ENCODE results near the gene MTHFD2. TPM values are rescaled to one million over a fixed set of nuclear protein-coding genes. Genes with fewer than 3 reads are reported as not detected.
"Not testable (repeated sequence)": the region's sequence is repeated elsewhere in the genome, so short reads cannot be mapped to it uniquely, and the experiment has no call there.

MTHFD2 gene
- total and polyA plus RNA-seq, 12 donors: 12.4 to 32.6 (median 19.0) TPM

DNA sequence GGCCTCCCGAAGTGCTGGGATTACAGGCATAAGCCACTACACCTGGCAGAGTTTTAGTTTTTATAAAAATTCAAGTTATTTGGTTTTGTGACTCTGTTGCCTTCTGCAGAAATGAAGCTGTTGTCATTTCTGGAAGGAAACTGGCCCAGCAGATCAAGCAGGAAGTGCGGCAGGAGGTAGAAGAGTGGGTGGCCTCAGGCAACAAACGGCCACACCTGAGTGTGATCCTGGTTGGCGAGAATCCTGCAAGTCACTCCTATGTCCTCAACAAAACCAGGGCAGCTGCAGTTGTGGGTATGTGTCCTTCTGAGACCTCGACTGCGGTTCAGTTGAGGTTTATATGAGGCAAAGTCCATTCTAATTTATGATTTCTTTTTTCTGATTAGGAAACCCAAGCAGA lies 7.2 kb downstream of the MTHFD2 start:
- Histone ChIP-seq H3K4me1 (peaks cover 0 to 73% (median 29%) of the 10 kb centered on the region in 9 donors), H3K27ac (peak overlapping the region in 3 of 10 donors; percentile 4 to 92 (median 61)), H3K4me3 (no peak overlapping the region), H3K36me3 (peaks cover 0 to 70% (median 10%) of the 10 kb centered on the region in 9 donors), H3K27me3 (no peaks in the 10 kb centered on the region), H3K9me3 (no peaks in the 10 kb centered on the region)
- DNase-seq (no peak), ATAC-seq (no peak)
- 78 to 84% methylated on average over 6 of the region's 6 CpGs for WGBS, 2 donors
- intact Hi-C loops (cut with DNase I): no loop called here
- TF ChIP-seq, protein P1, sequence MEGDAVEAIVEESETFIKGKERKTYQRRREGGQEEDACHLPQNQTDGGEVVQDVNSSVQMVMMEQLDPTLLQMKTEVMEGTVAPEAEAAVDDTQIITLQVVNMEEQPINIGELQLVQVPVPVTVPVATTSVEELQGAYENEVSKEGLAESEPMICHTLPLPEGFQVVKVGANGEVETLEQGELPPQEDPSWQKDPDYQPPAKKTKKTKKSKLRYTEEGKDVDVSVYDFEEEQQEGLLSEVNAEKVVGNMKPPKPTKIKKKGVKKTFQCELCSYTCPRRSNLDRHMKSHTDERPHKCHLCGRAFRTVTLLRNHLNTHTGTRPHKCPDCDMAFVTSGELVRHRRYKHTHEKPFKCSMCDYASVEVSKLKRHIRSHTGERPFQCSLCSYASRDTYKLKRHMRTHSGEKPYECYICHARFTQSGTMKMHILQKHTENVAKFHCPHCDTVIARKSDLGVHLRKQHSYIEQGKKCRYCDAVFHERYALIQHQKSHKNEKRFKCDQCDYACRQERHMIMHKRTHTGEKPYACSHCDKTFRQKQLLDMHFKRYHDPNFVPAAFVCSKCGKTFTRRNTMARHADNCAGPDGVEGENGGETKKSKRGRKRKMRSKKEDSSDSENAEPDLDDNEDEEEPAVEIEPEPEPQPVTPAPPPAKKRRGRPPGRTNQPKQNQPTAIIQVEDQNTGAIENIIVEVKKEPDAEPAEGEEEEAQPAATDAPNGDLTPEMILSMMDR (IDR thresholded peaks at IDR 0.05): no peak

DNA sequence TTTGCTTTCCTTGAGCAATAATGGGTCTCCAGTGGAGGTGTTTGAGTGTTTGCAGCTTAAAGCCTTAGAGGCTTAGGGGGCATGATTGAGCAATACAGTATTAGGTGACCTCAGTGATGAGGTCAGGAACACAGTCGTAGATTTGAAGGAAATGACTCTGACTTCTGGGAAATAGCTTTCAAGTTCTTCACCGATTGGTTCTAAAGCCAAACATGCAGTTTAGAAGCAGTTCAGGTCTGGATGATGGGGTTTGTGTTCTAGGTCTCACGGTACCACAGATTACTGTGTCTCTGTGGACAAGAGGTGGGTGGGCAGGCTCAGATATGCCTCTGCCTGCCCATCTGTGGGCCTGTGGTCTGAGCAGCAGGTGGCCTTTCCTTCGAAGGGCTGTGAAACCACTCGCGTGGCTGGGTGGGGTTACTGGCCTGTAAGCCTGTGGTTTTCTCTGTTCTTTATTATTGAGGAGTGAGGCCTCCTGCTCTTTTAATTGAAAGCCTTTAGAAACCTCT lies 7.8 kb downstream of the MTHFD2 start:
- DNase-seq: no peak
- 58 to 64% methylated on average over 6 of the region's 6 CpGs for WGBS, 2 donors
- H3K4me1 ChIP-seq: peaks cover 0 to 66% (median 26%) of the 10 kb centered on the region in 9 donors
- H3K4me3 ChIP-seq: peak overlapping the region in 1 of 10 donors; percentile 11
- H3K27ac ChIP-seq: peak overlapping the region in 7 of 10 donors; percentile 4 to 92 (median 49)
- no peaks in the 10 kb centered on the region for H3K27me3 ChIP-seq
- H3K36me3 ChIP-seq: peaks cover 0 to 76% (median 10%) of the 10 kb centered on the region in 9 donors
- intact Hi-C loops (cut with DNase I): no loop called here
- TF ChIP-seq, protein P1 (IDR thresholded peaks at IDR 0.05): no peak
- no peaks in the 10 kb centered on the region for H3K9me3 ChIP-seq
- peak in 4 of 8 donors; percentile 48 to 77 (median 50) for ATAC-seq

DNA sequence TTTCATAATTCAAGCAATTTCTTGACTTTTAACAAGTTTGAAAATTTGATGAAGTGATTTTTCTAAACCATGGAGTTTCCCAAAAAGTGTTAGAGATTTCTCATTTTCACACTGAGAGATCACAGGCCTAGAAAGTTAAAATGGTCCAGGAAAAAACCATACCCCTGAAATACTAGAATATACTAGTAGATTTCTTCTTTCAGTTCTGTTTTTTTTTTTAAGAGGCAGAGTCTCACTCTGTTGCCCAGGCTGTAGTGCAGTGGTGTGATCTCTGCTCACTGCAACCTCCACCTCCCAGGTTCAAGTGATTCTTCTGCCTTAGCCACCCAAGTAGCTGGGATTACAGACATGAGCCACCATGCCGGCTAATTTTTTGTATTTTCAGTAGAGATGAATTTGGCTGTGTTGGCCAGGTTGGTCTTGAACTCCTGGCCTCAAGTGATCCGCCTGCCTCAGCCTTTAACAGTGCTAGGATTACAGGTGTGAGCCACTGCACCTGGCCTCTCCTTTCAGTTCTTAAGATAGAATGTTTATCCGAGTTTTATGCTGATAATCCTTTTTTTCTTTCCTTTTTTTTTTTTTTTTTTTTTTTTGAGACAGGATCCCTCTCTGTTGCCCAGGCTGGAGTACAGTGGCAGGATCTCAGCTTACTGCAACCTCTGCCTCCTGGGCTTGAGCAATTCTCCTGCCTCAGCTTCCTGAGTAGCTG lies 14.4 kb downstream of the MTHFD2 start:
- DNase-seq: no peak

DNA sequence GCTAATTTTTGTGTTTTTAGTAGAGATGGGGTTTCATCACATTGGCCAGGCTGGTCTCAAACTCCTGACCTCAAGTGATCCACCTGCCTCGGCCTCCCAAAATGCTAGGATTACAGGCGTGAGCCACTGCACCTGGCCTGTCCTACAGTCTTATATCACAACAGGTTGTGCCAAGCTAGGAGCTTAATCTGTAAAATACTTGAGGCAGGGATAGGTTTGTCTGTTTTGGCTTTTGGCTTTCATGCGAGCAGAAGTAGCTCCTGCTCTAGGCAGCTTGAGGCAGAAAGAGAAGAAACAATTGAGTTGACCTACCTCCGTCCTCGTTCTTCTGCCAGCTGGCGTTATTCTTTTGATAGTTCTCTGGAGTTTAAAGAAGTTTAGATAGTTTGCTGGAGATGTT lies 17.4 kb downstream of the MTHFD2 start:
- H3K4me3 ChIP-seq; H3K9me3 ChIP-seq; ATAC-seq; H3K27ac ChIP-seq; H3K4me1 ChIP-seq; intact Hi-C loops (cut with DNase I); DNase-seq; H3K27me3 ChIP-seq: not testable (repeated sequence)
- WGBS, 2 donors: 93 to 95% methylated on average over 6 of the region's 6 CpGs
- H3K36me3 ChIP-seq: peaks cover 0 to 82% (median 8%) of the 10 kb centered on the region in 9 donors

More for the DNA sequence above, 14.4 kb downstream of the MTHFD2 start:
- Histone ChIP-seq H3K27me3 (no peaks in the 10 kb centered on the region), H3K4me1 (peaks cover 0 to 3% (median 0%) of the 10 kb centered on the region in 9 donors), H3K36me3 (peaks cover 0 to 100% (median 14%) of the 10 kb centered on the region in 9 donors), H3K9me3 (no peaks in the 10 kb centered on the region), H3K4me3 (no peak overlapping the region), H3K27ac (no peak overlapping the region)
- intact Hi-C loops (cut with DNase I): no loop called here
- no peak for ATAC-seq
- 91% methylated on average over 3 of the region's 3 CpGs for WGBS, 2 donors
- TF ChIP-seq, protein P1 (IDR thresholded peaks at IDR 0.05): no peak

DNA sequence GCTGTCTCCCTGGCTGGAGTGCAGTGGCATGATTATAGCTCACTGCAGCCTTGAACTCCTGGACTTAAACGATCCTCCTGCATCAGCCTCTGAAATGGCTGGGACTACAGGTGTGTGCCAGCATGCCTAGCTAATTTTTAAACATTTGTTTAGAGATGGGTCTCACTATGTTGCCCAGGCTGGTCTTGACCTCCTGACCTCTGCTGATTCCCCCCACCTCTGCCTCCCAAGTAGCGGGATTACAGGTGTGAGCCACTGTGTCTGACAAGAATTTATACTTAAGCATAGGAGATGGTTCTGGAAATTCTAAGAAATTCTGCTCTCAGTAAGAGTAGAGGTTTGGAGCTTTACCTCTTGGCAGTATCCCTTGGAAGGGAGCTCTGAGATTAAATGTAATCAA lies 18.2 kb downstream of the MTHFD2 start:
- no peak overlapping the region for H3K4me3 ChIP-seq
- peaks cover 0 to 82% (median 8%) of the 10 kb centered on the region in 9 donors for H3K36me3 ChIP-seq
- no peak overlapping the region for H3K27ac ChIP-seq
- 93 to 98% methylated on average over 2 of the region's 2 CpGs for WGBS, 2 donors
- no peak for ATAC-seq
- H3K9me3 ChIP-seq: no peaks in the 10 kb centered on the region
- TF ChIP-seq, protein P1 (IDR thresholded peaks at IDR 0.05): no peak
- no peak for DNase-seq
- H3K4me1 ChIP-seq: no peaks in the 10 kb centered on the region
- intact Hi-C loops (cut with DNase I): no loop called here
- no peaks in the 10 kb centered on the region for H3K27me3 ChIP-seq
